PC-9 (cell line): ENCODE measurements around the gene SUB1. TPM values are rescaled to one million over a fixed set of nuclear protein-coding genes. Genes with fewer than 3 reads are reported as not detected.

Experiments used
- BruUV-seq: library from RNA; stranded (reverse); fragments of 400-500 nt; replicated peaks from 2 replicates; lab custom pipeline; 2021; lab: Mats Ljungman, UMichigan
- CTCF ChIA-PET: fragments of 300-600 bp; sonication (Branson Sonifier 250); formaldehyde crosslinking; loops from one replicate; lab custom pipeline; 2022; ENCODE audit warnings: antibody characterized with exemption; lab: Charles Lee
- POLR2A ChIA-PET: fragments of 300-600 bp; sonication (Branson Sonifier 250); formaldehyde crosslinking; loops from one replicate; lab custom pipeline; 2022; ENCODE audit warnings: antibody characterized with exemption; ENCODE audit not compliant: unreplicated experiment; lab: Charles Lee
- DNase-seq, 2 experiments: peaks; one replicate each; pipeline versions ENCODE4 v3.0.0 to v3.0.0-alpha.2; 2015 to 2022; ENCODE audit warnings: mixed read lengths in 1 of 2
- H2AFZ ChIP-seq: fragments of 200-600 bp; sonication (generic); 2 replicates; pipeline ENCODE4 v1.8.1; 2017; ENCODE audit warnings: antibody characterized with exemption
- H3F3A ChIP-seq: fragments of 200-600 bp; sonication (generic); 2 replicates; pipeline ENCODE4 v1.8.1; 2017; ENCODE audit warnings: antibody characterized with exemption, mild to moderate bottlenecking, low read depth; ENCODE audit not compliant: insufficient read depth
- H3K27ac ChIP-seq: fragments of 200-600 bp; sonication (generic); 2 replicates; pipeline ENCODE4 v1.6.1; 2016; ENCODE audit warnings: mixed run types
- H3K27me3 ChIP-seq: fragments of 200-600 bp; sonication (generic); 2 replicates; pipeline ENCODE4 v1.6.1; 2016; ENCODE audit warnings: low read depth, mixed run types; ENCODE audit not compliant: insufficient read depth
- H3K36me3 ChIP-seq: fragments of 200-600 bp; sonication (generic); 2 replicates; pipeline ENCODE4 v1.6.1; 2016; ENCODE audit warnings: low read depth, mixed run types
- H3K4me1 ChIP-seq: fragments of 200-600 bp; sonication (generic); replicated peaks from 2 replicates; pipeline ENCODE4 v1.6.1; 2016; ENCODE audit warnings: mixed run types; ENCODE audit not compliant: insufficient read depth
- H3K4me2 ChIP-seq: fragments of 200-600 bp; sonication (generic); 2 replicates; pipeline ENCODE4 v1.6.1; 2017; ENCODE audit warnings: mixed run types
- H3K4me3 ChIP-seq: fragments of 200-600 bp; sonication (generic); 2 replicates; pipeline ENCODE4 v1.6.1; 2016; ENCODE audit warnings: mixed run types
- H3K79me2 ChIP-seq: fragments of 200-600 bp; sonication (generic); 2 replicates; pipeline ENCODE4 v1.6.1; 2017; ENCODE audit warnings: low read depth, mixed run types
- H3K9me2 ChIP-seq: fragments of 200-600 bp; sonication (generic); 2 replicates; pipeline ENCODE4 v1.8.1; 2017; ENCODE audit warnings: mild to moderate bottlenecking; ENCODE audit not compliant: insufficient read depth
- H3K9me3 ChIP-seq: fragments of 200-600 bp; sonication (generic); 2 replicates; pipeline ENCODE4 v1.8.1; 2016; ENCODE audit warnings: low read depth; ENCODE audit not compliant: insufficient read depth
- H4K20me1 ChIP-seq: fragments of 200-600 bp; sonication (generic); 2 replicates; pipeline ENCODE4 v1.8.1; 2017; ENCODE audit not compliant: insufficient read depth
- CTCF ChIP-seq: fragments of 200-600 bp; sonication (generic); conservative IDR thresholded peaks from 2 replicates; pipeline ENCODE4 v1.6.1; 2017; ENCODE audit warnings: mixed run types, antibody characterized with exemption, mild to moderate bottlenecking, moderate library complexity
- EZH2 ChIP-seq: fragments of 200-600 bp; sonication (generic); IDR thresholded peaks from 2 replicates; pipeline ENCODE4 v1.8.0; 2017; ENCODE audit warnings: antibody characterized with exemption, low read depth
- intact Hi-C: fragments of 100-400 bp; cut with micrococcal nuclease; formaldehyde crosslinking; loops from one replicate; pipeline ENCODE4 v1.10.0; 2022; ENCODE audit not compliant: unreplicated experiment
- total RNA-seq: library from RNA; stranded (reverse); gene quantifications from 2 replicates; pipeline ENCODE4 v1.2.3, GENCODE V29; 2021

SUB1 gene
- total RNA-seq, 1 experiment from 2014 or later: 328 TPM

- Histone ChIP-seq H3K27ac (no peak overlapping the region), H4K20me1 (no peaks in the 10 kb centered on the region), H3K9me2 (no peaks in the 10 kb centered on the region), H3K9me3 (no peaks in the 10 kb centered on the region), H3K36me3 (no peaks in the 10 kb centered on the region), H3K4me1 (no peaks in the 10 kb centered on the region), H3K79me2 (no peaks in the 10 kb centered on the region), H3F3A (no peaks in the 10 kb centered on the region), H2AFZ (no peak overlapping the region), H3K4me3 (no peak overlapping the region), H3K4me2 (no peak overlapping the region), H3K27me3 (peaks cover 6% of the 10 kb centered on the region; the same call in 1 of the 2 replicates)
- intact Hi-C loops: no loop called here
- BruUV-seq: no TSS peak
- DNase-seq: no peak
- CTCF ChIA-PET: no interaction called here
- POLR2A ChIA-PET: no interaction called here
- no peak for TF ChIP-seq CTCF
- TF ChIP-seq EZH2: no peak
Measured at GRCh38 chr5:32542216-32543059, 42.9 kb upstream of the SUB1 start.

- ChIA-PET CTCF (no interaction called here), POLR2A (no interaction called here)
- Histone ChIP-seq H3K36me3 (no peaks in the 10 kb centered on the region), H3K27ac (no peak overlapping the region), H3K9me3 (no peaks in the 10 kb centered on the region), H3K79me2 (no peaks in the 10 kb centered on the region), H4K20me1 (no peaks in the 10 kb centered on the region), H3K9me2 (no peaks in the 10 kb centered on the region), H3K27me3 (peaks cover 6% of the 10 kb centered on the region; the same call in 1 of the 2 replicates), H3K4me2 (no peak overlapping the region), H3K4me1 (no peaks in the 10 kb centered on the region), H3F3A (no peaks in the 10 kb centered on the region), H3K4me3 (no peak overlapping the region), H2AFZ (no peak overlapping the region)
- DNase-seq: no peak
- no peak for TF ChIP-seq CTCF
- no peak for TF ChIP-seq EZH2
- no TSS peak for BruUV-seq
- intact Hi-C loops: no loop called here
Measured at GRCh38 chr5:32543291-32543690, 42.1 kb upstream of the SUB1 start.

GRCh38 chr5:32545102-32545800, 40.1 kb upstream of the SUB1 start:
- intact Hi-C loops: no loop called here
- H3K27me3 ChIP-seq: peaks cover 6% of the 10 kb centered on the region; the same call in 1 of the 2 replicates
- H3K27ac ChIP-seq: no peak overlapping the region
- no peaks in the 10 kb centered on the region for H3K9me2 ChIP-seq
- TF ChIP-seq EZH2 (no peak), CTCF (no peak)
- no peak overlapping the region for H3K4me2 ChIP-seq
- no peaks in the 10 kb centered on the region for H3K79me2 ChIP-seq
- POLR2A ChIA-PET: no interaction called here
- no peaks in the 10 kb centered on the region for H3F3A ChIP-seq
- DNase-seq: no peak
- no peaks in the 10 kb centered on the region for H3K36me3 ChIP-seq
- no peak overlapping the region for H2AFZ ChIP-seq
- H4K20me1 ChIP-seq: no peaks in the 10 kb centered on the region
- no peaks in the 10 kb centered on the region for H3K9me3 ChIP-seq
- BruUV-seq: no TSS peak
- CTCF ChIA-PET: interaction anchor here (0.6 to 0.7 kb wide), 2 partner anchors 12 to 122 kb away, joined by 3 to 6 read pairs; no protein-coding TSS in a partner anchor
- no peak overlapping the region for H3K4me3 ChIP-seq
- H3K4me1 ChIP-seq: no peaks in the 10 kb centered on the region
